ENCODE results near the gene DBN1.
A peak's percentile ranks its signal among the peaks of the same experiment; 100 is the strongest.

DBN1 gene

GRCh38 chr5:177473443-177474001, at the start of gene DBN1:
DBN1 (minus strand) TSS chr5:177473634; CDS start chr5:177473521, 113 bp downstream.
- DNase-seq (ENCODE audit: low read depth): no peak

GRCh38 chr5:177520916-177521513, 47.6 kb upstream of the DBN1 start:
- no peak for DNase-seq (ENCODE audit: low read depth)

GRCh38 chr5:177520271-177520670, 46.8 kb upstream of the DBN1 start:
- no peak for DNase-seq (ENCODE audit: low read depth)

- no peak for DNase-seq (ENCODE audit: low read depth)
These were observed 46.2 kb upstream of the DBN1 start for GRCh38 chr5:177519463-177520235.

GRCh38 chr5:177516601-177517568, 43.5 kb upstream of the DBN1 start, which contains the start of gene DDX41:
DDX41 (minus strand) TSS chr5:177516961; CDS start chr5:177516945, 16 bp downstream.
- DNase-seq (ENCODE audit: low read depth): peak; percentile 99

- DNase-seq (ENCODE audit: low read depth): no peak
These were observed 42.1 kb upstream of the DBN1 start for GRCh38 chr5:177515580-177515979.

- DNase-seq (ENCODE audit: low read depth): no peak
These were observed 41.1 kb upstream of the DBN1 start for GRCh38 chr5:177514541-177514940.

GRCh38 chr5:177513500-177513899, 40.1 kb upstream of the DBN1 start:
- no peak for DNase-seq (ENCODE audit: low read depth)

- no peak for DNase-seq (ENCODE audit: low read depth)
These were observed 39.4 kb upstream of the DBN1 start for GRCh38 chr5:177512736-177513380.

GRCh38 chr5:177511796-177512675, 38.6 kb upstream of the DBN1 start:
- no peak for DNase-seq (ENCODE audit: low read depth)

- DNase-seq (ENCODE audit: low read depth): no peak
These were observed 37.7 kb upstream of the DBN1 start for GRCh38 chr5:177511181-177511580.

- DNase-seq (ENCODE audit: low read depth): no peak
These were observed 37.2 kb upstream of the DBN1 start for GRCh38 chr5:177510567-177511053.

- DNase-seq (ENCODE audit: low read depth): no peak
These were observed 36.6 kb upstream of the DBN1 start for GRCh38 chr5:177509991-177510566.

GRCh38 chr5:177509381-177509951, 36.0 kb upstream of the DBN1 start, which contains the start of gene DOK3:
DOK3 (minus strand) TSS chr5:177509826; CDS start chr5:177509540, 286 bp downstream.
- no peak for DNase-seq (ENCODE audit: low read depth)

- no peak for DNase-seq (ENCODE audit: low read depth)
These were observed 35.4 kb upstream of the DBN1 start for GRCh38 chr5:177508837-177509236.

- DNase-seq (ENCODE audit: low read depth): no peak
These were observed 34.8 kb upstream of the DBN1 start for GRCh38 chr5:177508221-177508611.

GRCh38 chr5:177507596-177508220, 34.3 kb upstream of the DBN1 start:
- no peak for DNase-seq (ENCODE audit: low read depth)

- DNase-seq (ENCODE audit: low read depth): no peak
These were observed 33.7 kb upstream of the DBN1 start for GRCh38 chr5:177507165-177507564.

GRCh38 chr5:177505075-177505474, 31.6 kb upstream of the DBN1 start:
- no peak for DNase-seq (ENCODE audit: low read depth)

Measured in GM04504 (cell line).